Mesenchymal stem cell (in vitro differentiated cells and primary cell): ENCODE measurements around the gene NUBPL.

ENCODE experiments used
- DNase-seq: peaks from one replicate; pipeline ENCODE4 v3.0.0-alpha.2; 2013
- H2AFZ ChIP-seq: one replicate; pipeline ENCODE4 v1.6.1; 2013; ENCODE audit warnings: low read depth, mild to moderate bottlenecking, control low read depth, inconsistent platforms, low read length, moderate library complexity
- H2AK5ac ChIP-seq: 2 replicates; pipeline ENCODE4 v1.6.1; 2013; ENCODE audit warnings: low read length, moderate library complexity, mild to moderate bottlenecking, inconsistent platforms; ENCODE audit not compliant: severe bottlenecking
- H2BK120ac ChIP-seq: one replicate; pipeline ENCODE4 v1.6.1; 2013; ENCODE audit warnings: low read depth, mild to moderate bottlenecking, inconsistent platforms, low read length, moderate library complexity
- H2BK12ac ChIP-seq, 2 experiments: one replicate each; pipeline ENCODE4 v1.6.1; 2013; ENCODE audit warnings: inconsistent platforms in 2 of 2, low read length in 2 of 2, mild to moderate bottlenecking in 2 of 2, moderate library complexity in 2 of 2, control low read depth in 1 of 2
- H2BK15ac ChIP-seq: one replicate; pipeline ENCODE4 v1.6.1; 2013; ENCODE audit warnings: mild to moderate bottlenecking, low read depth, inconsistent platforms; ENCODE audit not compliant: poor library complexity, severe bottlenecking
- H2BK5ac ChIP-seq: 2 replicates; pipeline ENCODE4 v1.6.1; 2013; ENCODE audit warnings: low read depth, mild to moderate bottlenecking, low read length, control low read depth, inconsistent platforms; ENCODE audit not compliant: poor library complexity, severe bottlenecking
- H3K14ac ChIP-seq, 2 experiments: one replicate each; pipeline ENCODE4 v1.6.1; 2013; ENCODE audit warnings: inconsistent platforms in 2 of 2, low read length in 2 of 2, control low read depth in 1 of 2, mild to moderate bottlenecking in 1 of 2, moderate library complexity in 1 of 2
- H3K18ac ChIP-seq, 2 experiments: one replicate each; pipeline ENCODE4 v1.6.1; 2013; ENCODE audit warnings: inconsistent platforms in 2 of 2, low read length in 2 of 2, control low read depth in 1 of 2, low read depth in 1 of 2, mild to moderate bottlenecking in 1 of 2
- H3K23ac ChIP-seq, 2 experiments: one replicate each; pipeline ENCODE4 v1.6.1; 2013; ENCODE audit warnings: inconsistent platforms in 2 of 2, low read length in 2 of 2, mild to moderate bottlenecking in 2 of 2, moderate library complexity in 2 of 2, control low read depth in 1 of 2
- H3K27ac ChIP-seq: 2 replicates; pipeline ENCODE4 v1.5.1; 2013; ENCODE audit warnings: mild to moderate bottlenecking, moderate library complexity, low read length, control low read depth, inconsistent platforms; ENCODE audit not compliant: poor library complexity, severe bottlenecking
- H3K27me3 ChIP-seq, 2 experiments: 2 replicates each; pipeline versions ENCODE4 v1.6.1 to v1.7.0; 2013; ENCODE audit warnings: low read length in 2 of 2, mild to moderate bottlenecking in 2 of 2, moderate library complexity in 2 of 2, control low read depth in 1 of 2, inconsistent platforms in 1 of 2; ENCODE audit not compliant: control insufficient read depth in 1 of 2, insufficient read depth in 1 of 2
- H3K36me3 ChIP-seq, 2 experiments: 2 replicates each; pipeline versions ENCODE4 v1.6.1 to v1.7.0; 2013; ENCODE audit warnings: low read length in 2 of 2, control low read depth in 1 of 2, inconsistent platforms in 1 of 2, low read depth in 1 of 2, mild to moderate bottlenecking in 1 of 2; ENCODE audit not compliant: insufficient read depth in 2 of 2, control insufficient read depth in 1 of 2
- H3K4ac ChIP-seq, 2 experiments: one replicate each; pipeline ENCODE4 v1.6.1; 2013; ENCODE audit warnings: inconsistent platforms in 2 of 2, low read length in 2 of 2, mild to moderate bottlenecking in 2 of 2, moderate library complexity in 2 of 2, control low read depth in 1 of 2, low read depth in 1 of 2
- H3K4me1 ChIP-seq: 2 replicates; pipeline ENCODE4 v1.6.1; 2013; ENCODE audit warnings: low read depth, low read length, control low read depth; ENCODE audit not compliant: control insufficient read depth, insufficient read depth
- H3K4me2 ChIP-seq: 2 replicates; pipeline ENCODE4 v1.6.1; 2013; ENCODE audit warnings: low read length, mild to moderate bottlenecking, inconsistent platforms; ENCODE audit not compliant: poor library complexity, severe bottlenecking
- H3K4me3 ChIP-seq, 2 experiments: 2 replicates each; pipeline versions ENCODE4 v1.5.1 to v1.7.0; 2013; ENCODE audit warnings: low read length in 2 of 2, mild to moderate bottlenecking in 2 of 2, control low read depth in 1 of 2, low read depth in 1 of 2; ENCODE audit not compliant: insufficient read depth in 1 of 2
- H3K79me1 ChIP-seq: replicated peaks from 2 replicates; pipeline ENCODE4 v1.6.1; 2013; ENCODE audit warnings: mild to moderate bottlenecking, control low read depth, low read length, inconsistent platforms; ENCODE audit not compliant: poor library complexity, severe bottlenecking
- H3K9ac ChIP-seq: 2 replicates; pipeline ENCODE4 v1.7.0; 2013; ENCODE audit warnings: mild to moderate bottlenecking, low read length, moderate library complexity
- H3K9me3 ChIP-seq: 2 replicates; pipeline ENCODE4 v1.7.0; 2013; ENCODE audit warnings: mild to moderate bottlenecking, low read length; ENCODE audit not compliant: control insufficient read depth
- H4K8ac ChIP-seq: one replicate; pipeline ENCODE4 v1.6.1; 2013; ENCODE audit warnings: inconsistent platforms, mild to moderate bottlenecking, low read length, moderate library complexity
- H4K91ac ChIP-seq: one replicate; pipeline ENCODE4 v1.6.1; 2013; ENCODE audit warnings: mild to moderate bottlenecking, low read length, inconsistent platforms
- WGBS: methylation state at CpG from one replicate; pipeline ENCODE4 v1.1.7; 2013; ENCODE audit warnings: mixed read lengths; 5-methylcytosine and 5-hydroxymethylcytosine counted together

NUBPL gene

DNA sequence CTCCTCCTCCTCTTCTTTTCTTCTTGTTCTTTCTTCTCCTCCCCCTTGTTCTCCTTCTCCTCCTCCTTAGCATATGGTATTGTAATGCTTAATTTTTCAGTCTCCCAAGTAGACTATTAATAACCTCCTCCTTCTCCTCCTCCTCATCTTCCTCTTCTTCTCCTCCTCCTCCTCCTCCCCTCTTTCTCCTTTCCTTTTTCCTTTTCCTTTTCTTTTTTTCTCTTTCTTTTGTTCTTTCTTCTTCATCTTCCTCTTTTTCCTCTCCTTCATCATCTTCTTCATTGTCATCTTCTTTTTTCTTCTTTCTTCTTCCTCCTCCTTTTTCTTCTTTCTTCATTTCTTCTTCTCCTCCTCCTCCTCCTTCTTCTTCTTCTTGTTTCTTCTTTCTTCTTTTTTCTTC, 264.3 kb downstream of the NUBPL start:
- no peak overlapping the region for H3K4me3 ChIP-seq
- no peak overlapping the region for H2AK5ac ChIP-seq
- no peak overlapping the region for H2BK12ac ChIP-seq
- H4K91ac ChIP-seq = no peak overlapping the region
- H2BK120ac ChIP-seq = no peak overlapping the region
- no peak overlapping the region for H3K14ac ChIP-seq
- H3K4me2 ChIP-seq = no peak overlapping the region
- H3K36me3 ChIP-seq = no peaks in the 10 kb centered on the region
- H3K23ac ChIP-seq = no peak overlapping the region
- no peaks in the 10 kb centered on the region for H3K27me3 ChIP-seq
- DNase-seq = no peak
- no peaks in the 10 kb centered on the region for H3K79me1 ChIP-seq
- no peak overlapping the region for H3K4ac ChIP-seq
- H3K4me1 ChIP-seq = no peaks in the 10 kb centered on the region
- H3K9me3 ChIP-seq = no peaks in the 10 kb centered on the region
- no peak overlapping the region for H3K18ac ChIP-seq
- no peak overlapping the region for H2AFZ ChIP-seq
- H3K27ac ChIP-seq = no peak overlapping the region
- H3K9ac ChIP-seq = no peak overlapping the region
- no peak overlapping the region for H2BK5ac ChIP-seq
- no peak overlapping the region for H2BK15ac ChIP-seq
- no peak overlapping the region for H4K8ac ChIP-seq

DNA sequence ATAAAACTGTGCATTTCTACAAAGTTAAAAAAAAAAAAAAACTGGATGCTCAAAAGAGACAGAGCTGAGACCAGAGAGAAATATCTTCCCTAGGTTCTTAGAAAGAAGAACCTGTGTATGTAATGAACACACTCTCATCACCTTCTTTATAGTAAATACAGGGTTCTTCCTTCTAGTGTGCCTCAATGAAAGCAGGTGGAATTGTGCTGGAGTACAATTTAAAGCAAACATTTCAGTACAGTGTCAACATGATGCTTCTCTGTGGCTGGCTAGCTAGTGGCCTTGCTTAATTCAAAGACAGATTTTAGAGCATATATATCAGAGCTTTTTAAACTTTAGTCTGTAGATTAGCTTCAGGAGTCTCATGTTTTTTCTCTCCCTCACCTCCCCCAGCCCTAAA, 266.1 kb downstream of the NUBPL start:
- H3K14ac ChIP-seq = no peak overlapping the region
- H3K79me1 ChIP-seq = no peaks in the 10 kb centered on the region
- no peak overlapping the region for H2BK12ac ChIP-seq
- H3K4me3 ChIP-seq = no peak overlapping the region
- H3K27me3 ChIP-seq = no peaks in the 10 kb centered on the region
- no peak overlapping the region for H2AK5ac ChIP-seq
- H4K8ac ChIP-seq = no peak overlapping the region
- no peak overlapping the region for H3K18ac ChIP-seq
- no peak overlapping the region for H4K91ac ChIP-seq
- H3K4me2 ChIP-seq = no peak overlapping the region
- no peak overlapping the region for H3K27ac ChIP-seq
- H3K4ac ChIP-seq = no peak overlapping the region
- no peaks in the 10 kb centered on the region for H3K4me1 ChIP-seq
- no peak overlapping the region for H2BK5ac ChIP-seq
- no peak overlapping the region for H2BK120ac ChIP-seq
- no peak for DNase-seq
- H2BK15ac ChIP-seq = no peak overlapping the region
- no peak overlapping the region for H3K23ac ChIP-seq
- H3K36me3 ChIP-seq = no peaks in the 10 kb centered on the region
- H2AFZ ChIP-seq = no peak overlapping the region
- no peak overlapping the region for H3K9ac ChIP-seq
- H3K9me3 ChIP-seq = no peaks in the 10 kb centered on the region

DNA sequence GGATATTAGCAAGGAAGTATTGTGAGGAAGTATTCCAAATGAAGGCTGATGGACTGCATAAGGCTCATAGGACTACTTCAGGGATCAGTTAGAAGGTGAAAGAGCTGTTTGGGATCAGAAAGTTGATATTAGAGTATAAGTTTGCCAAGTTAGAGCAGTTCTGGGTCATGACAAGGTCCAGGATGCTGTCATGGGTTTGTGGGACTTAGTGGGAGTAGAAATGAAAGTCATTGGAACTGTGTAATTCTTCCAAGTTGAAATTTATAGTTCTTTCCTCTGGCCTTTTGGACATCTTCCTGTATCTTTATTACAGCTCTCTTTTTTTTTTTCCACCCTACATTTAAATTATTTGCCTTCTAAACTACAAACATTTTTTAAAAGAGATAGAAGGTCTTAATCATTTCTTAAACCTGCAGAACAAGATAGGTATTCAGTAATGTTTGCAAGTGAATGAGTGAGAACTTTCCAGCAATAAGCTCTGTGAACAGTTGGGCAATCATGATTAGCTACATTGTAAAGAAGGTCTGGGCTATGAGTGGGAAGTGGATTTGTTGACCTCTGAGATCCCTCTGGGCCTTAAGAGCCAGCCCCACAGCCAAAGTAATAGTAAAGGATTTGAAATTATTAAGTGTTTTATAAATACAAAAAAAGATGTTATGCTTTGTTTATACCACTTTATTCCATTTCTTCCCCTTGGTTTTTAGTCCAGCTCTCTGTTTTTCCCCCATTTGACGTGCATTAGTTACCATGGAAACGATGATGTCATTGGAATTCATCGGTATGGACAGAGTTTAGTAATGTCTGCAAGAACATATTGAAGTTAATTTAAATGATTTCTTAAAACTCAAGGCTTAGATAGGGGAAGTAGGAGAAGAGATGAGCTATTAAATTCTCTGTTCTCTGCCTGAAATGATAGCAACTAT, 268.0 kb downstream of the NUBPL start:
- no peak overlapping the region for H2BK12ac ChIP-seq
- no peak overlapping the region for H3K14ac ChIP-seq
- no peak overlapping the region for H3K23ac ChIP-seq
- no peak overlapping the region for H4K91ac ChIP-seq
- H3K4ac ChIP-seq = no peak overlapping the region
- DNase-seq = peak; percentile 79
- H3K27ac ChIP-seq = no peak overlapping the region
- H3K4me2 ChIP-seq = no peak overlapping the region
- no peak overlapping the region for H3K4me3 ChIP-seq
- no peaks in the 10 kb centered on the region for H3K79me1 ChIP-seq
- H2BK15ac ChIP-seq = no peak overlapping the region
- peak overlapping the region; percentile 33 for H3K9ac ChIP-seq
- H4K8ac ChIP-seq = no peak overlapping the region
- no peak overlapping the region for H2BK120ac ChIP-seq
- no peaks in the 10 kb centered on the region for H3K4me1 ChIP-seq
- H2BK5ac ChIP-seq = no peak overlapping the region
- no peak overlapping the region for H2AK5ac ChIP-seq
- H3K27me3 ChIP-seq = no peaks in the 10 kb centered on the region
- no peak overlapping the region for H2AFZ ChIP-seq
- no peaks in the 10 kb centered on the region for H3K36me3 ChIP-seq
- 79% methylated on average over 3 of the region's 3 CpGs for WGBS
- H3K18ac ChIP-seq = no peak overlapping the region
- no peaks in the 10 kb centered on the region for H3K9me3 ChIP-seq

DNA sequence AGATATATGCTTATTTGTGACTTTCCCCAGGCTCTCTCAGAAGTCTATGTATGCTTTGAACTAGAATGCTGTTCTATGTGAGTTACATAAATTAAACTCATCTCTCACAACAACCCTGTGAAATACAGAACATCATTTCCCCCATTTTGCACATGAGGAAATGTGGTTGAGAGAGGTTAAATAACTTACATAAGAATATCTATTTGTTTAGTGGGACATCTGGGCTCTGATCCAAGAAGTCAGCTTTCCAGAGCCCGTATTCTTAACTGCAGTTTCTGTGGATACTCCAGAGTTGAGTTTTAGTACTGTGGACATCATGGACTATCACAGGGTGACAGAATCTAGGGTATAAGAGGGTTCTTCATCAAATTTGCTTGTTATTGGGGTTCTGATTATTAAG, 273.4 kb downstream of the NUBPL start:
- Histone ChIP-seq H2BK15ac (no peak overlapping the region), H3K36me3 (no peaks in the 10 kb centered on the region)

More for the DNA sequence above, 273.4 kb downstream of the NUBPL start:
- no peak overlapping the region for H3K18ac ChIP-seq
- no peaks in the 10 kb centered on the region for H3K79me1 ChIP-seq
- no peak overlapping the region for H2BK12ac ChIP-seq
- H3K4ac ChIP-seq = no peak overlapping the region
- no peaks in the 10 kb centered on the region for H3K9me3 ChIP-seq
- no peak overlapping the region for H2BK5ac ChIP-seq
- no peak overlapping the region for H2BK120ac ChIP-seq
- no peak overlapping the region for H3K9ac ChIP-seq
- DNase-seq = peak; percentile 48
- H2AFZ ChIP-seq = no peak overlapping the region
- H2AK5ac ChIP-seq = no peak overlapping the region
- WGBS = 69% methylated on average over 1 of the region's 1 CpG
- H3K27me3 ChIP-seq = no peaks in the 10 kb centered on the region
- H3K14ac ChIP-seq = no peak overlapping the region
- H3K4me1 ChIP-seq = no peaks in the 10 kb centered on the region
- no peak overlapping the region for H3K4me3 ChIP-seq
- no peak overlapping the region for H3K23ac ChIP-seq
- H3K27ac ChIP-seq = no peak overlapping the region
- H4K91ac ChIP-seq = no peak overlapping the region
- no peak overlapping the region for H3K4me2 ChIP-seq
- no peak overlapping the region for H4K8ac ChIP-seq
